A673 (cell line): ENCODE data around the gene FEN1. TPM values are rescaled to one million over a fixed set of nuclear protein-coding genes. Genes with fewer than 3 reads are reported as not detected.

ENCODE experiments used
- BruUV-seq: library from RNA; stranded (reverse); fragments of 400-500 nt; replicated peaks from 2 replicates; lab custom pipeline; 2021; lab: Mats Ljungman, UMichigan
- CTCF ChIA-PET: fragments of 300-600 bp; sonication (Branson Sonifier 250); formaldehyde crosslinking; loops from one replicate; lab custom pipeline; 2022; ENCODE audit warnings: antibody characterized with exemption; lab: Charles Lee
- POLR2A ChIA-PET: fragments of 300-600 bp; sonication (Branson Sonifier 250); formaldehyde crosslinking; loops from one replicate; lab custom pipeline; 2022; ENCODE audit warnings: antibody characterized with exemption; ENCODE audit not compliant: low non-redundant PET; lab: Charles Lee
- DNase-seq: peaks from one replicate; pipeline ENCODE4 v3.0.0-alpha.2; 2015; ENCODE audit warnings: low spot score
- H3K27ac ChIP-seq: fragments of 200-600 bp; sonication (generic); 2 replicates; pipeline ENCODE4 v1.5.1; 2016; ENCODE audit warnings: mixed run types, low read depth, mild to moderate bottlenecking, mixed read lengths, antibody characterized with exemption, low read length; ENCODE audit not compliant: poor library complexity, severe bottlenecking
- H3K27me3 ChIP-seq: fragments of 200-600 bp; sonication (generic); replicated peaks from 2 replicates; pipeline ENCODE4 v1.6.1; 2017; ENCODE audit warnings: mixed run types, low read depth, mild to moderate bottlenecking, mixed read lengths, antibody characterized with exemption, low read length; ENCODE audit not compliant: insufficient read depth, poor library complexity
- H3K36me3 ChIP-seq: fragments of 200-600 bp; sonication (generic); 2 replicates; pipeline ENCODE4 v1.6.1; 2016; ENCODE audit warnings: mixed run types, mild to moderate bottlenecking, mixed read lengths, antibody characterized with exemption, low read length; ENCODE audit not compliant: insufficient read depth, poor library complexity, severe bottlenecking
- H3K4me1 ChIP-seq: fragments of 200-600 bp; sonication (generic); 2 replicates; pipeline ENCODE4 v1.6.1; 2017; ENCODE audit warnings: mixed run types, mild to moderate bottlenecking, mixed read lengths, antibody characterized with exemption, low read length; ENCODE audit not compliant: insufficient read depth, poor library complexity, severe bottlenecking
- H3K4me3 ChIP-seq: fragments of 200-600 bp; sonication (generic); 2 replicates; pipeline ENCODE4 v1.5.1; 2016; ENCODE audit warnings: low read depth, mixed run types, mild to moderate bottlenecking, mixed read lengths, low read length; ENCODE audit not compliant: poor library complexity, severe bottlenecking
- H3K9me3 ChIP-seq: fragments of 200-600 bp; sonication (generic); 2 replicates; pipeline ENCODE4 v1.6.1; 2016; ENCODE audit warnings: mixed run types, low read depth, mild to moderate bottlenecking, mixed read lengths, antibody characterized with exemption, low read length; ENCODE audit not compliant: poor library complexity, severe bottlenecking
- CTCF ChIP-seq: fragments of 300-800, 200-600 bp; sonication (generic); conservative IDR thresholded peaks from 2 replicates; pipeline ENCODE4 v1.5.1; 2017; ENCODE audit warnings: low read depth, mild to moderate bottlenecking, antibody characterized with exemption, low read length, moderate library complexity, mixed read lengths
- EZH2 ChIP-seq: fragments of 200-600 bp; sonication (generic); IDR thresholded peaks from 2 replicates; pipeline ENCODE4 v1.6.1; 2017; ENCODE audit warnings: borderline replicate concordance, low read depth, mild to moderate bottlenecking, mixed read lengths, antibody characterized with exemption, low read length; ENCODE audit not compliant: poor library complexity, severe bottlenecking
- intact Hi-C: fragments of 100-400 bp; cut with micrococcal nuclease; formaldehyde crosslinking; loops from one replicate; pipeline ENCODE4 v1.10.0; 2022; ENCODE audit not compliant: unreplicated experiment
- total RNA-seq: library from RNA; stranded (reverse); gene quantifications from 2 replicates; pipeline ENCODE4 v1.2.3, GENCODE V29; 2021

The FEN1 gene
- total RNA-seq, 1 experiment from 2014 or later = 152 TPM

DNA sequence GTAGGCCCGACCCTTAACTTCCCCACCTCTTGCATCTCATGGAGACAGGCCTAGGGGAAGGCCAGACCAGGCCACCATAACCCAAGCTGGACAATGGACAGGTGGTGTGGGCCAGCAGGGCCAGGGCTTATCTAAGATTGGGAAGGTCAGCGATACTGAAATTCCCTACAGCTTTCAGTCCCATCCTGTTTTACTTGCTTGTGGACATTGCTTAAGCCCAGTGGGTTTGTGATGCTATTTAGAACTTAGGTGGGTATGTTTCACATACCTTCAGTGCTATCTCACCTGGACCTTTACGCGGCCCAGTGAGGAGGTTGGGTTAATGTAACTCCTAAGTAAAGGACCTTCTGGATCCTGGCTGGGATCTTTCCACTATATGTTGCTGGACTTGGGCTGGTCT, 37.1 kb downstream of the FEN1 start:
- H3K4me1 ChIP-seq = peaks cover 56% of the 10 kb centered on the region
- DNase-seq = no peak
- H3K27ac ChIP-seq = peak overlapping the region; percentile 97
- H3K9me3 ChIP-seq = no peaks in the 10 kb centered on the region
- CTCF ChIA-PET = no interaction called here
- H3K4me3 ChIP-seq = peak overlapping the region; percentile 96
- H3K36me3 ChIP-seq = peaks cover 53% of the 10 kb centered on the region
- intact Hi-C loops = no loop called here
- no peak for TF ChIP-seq EZH2
- no peak for TF ChIP-seq CTCF
- BruUV-seq = no TSS peak
- POLR2A ChIA-PET = no interaction called here
- no peaks in the 10 kb centered on the region for H3K27me3 ChIP-seq

GRCh38 chr11:61830237-61831105, 37.8 kb downstream of the FEN1 start:
- DNase-seq = no peak
- intact Hi-C loops = no loop called here
- TF ChIP-seq EZH2 (no peak), CTCF (no peak)
- CTCF ChIA-PET = no interaction called here
- peak overlapping the region; percentile 97 for H3K27ac ChIP-seq
- H3K27me3 ChIP-seq = no peaks in the 10 kb centered on the region
- H3K4me3 ChIP-seq = peak overlapping the region; percentile 96
- BruUV-seq = TSS peak; percentile 25
- H3K4me1 ChIP-seq = peaks cover 62% of the 10 kb centered on the region
- peaks cover 55% of the 10 kb centered on the region for H3K36me3 ChIP-seq
- POLR2A ChIA-PET = no interaction called here
- no peaks in the 10 kb centered on the region for H3K9me3 ChIP-seq

DNA sequence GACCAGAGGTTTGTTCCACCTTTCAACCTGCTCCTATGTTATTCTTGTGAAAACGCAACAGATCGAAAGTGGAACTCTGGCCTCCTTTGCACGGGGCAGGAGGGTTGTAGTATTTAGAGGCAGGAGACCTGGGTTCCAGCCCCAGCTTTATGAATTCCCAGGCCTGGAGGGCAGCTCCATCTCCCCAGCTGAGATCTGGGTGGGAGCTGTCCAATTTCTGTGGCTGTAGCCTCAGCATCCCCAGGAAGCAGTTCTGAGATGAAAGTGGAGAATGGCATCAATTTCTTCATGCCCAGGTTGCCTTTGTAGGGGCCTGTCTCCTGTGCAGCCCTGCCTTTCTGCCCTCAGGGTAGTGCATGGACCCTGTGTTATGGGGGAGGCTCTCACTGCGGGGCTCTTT, 39.5 kb downstream of the FEN1 start:
- POLR2A ChIA-PET = no interaction called here
- H3K4me1 ChIP-seq = peaks cover 75% of the 10 kb centered on the region

More for the DNA sequence above, 39.5 kb downstream of the FEN1 start:
- peak overlapping the region; percentile 97 for H3K27ac ChIP-seq
- peaks cover 73% of the 10 kb centered on the region for H3K36me3 ChIP-seq
- no TSS peak for BruUV-seq
- TF ChIP-seq CTCF (no peak), EZH2 (no peak)
- intact Hi-C loops = no loop called here
- H3K27me3 ChIP-seq = no peaks in the 10 kb centered on the region
- CTCF ChIA-PET = no interaction called here
- no peak for DNase-seq
- no peaks in the 10 kb centered on the region for H3K9me3 ChIP-seq
- H3K4me3 ChIP-seq = peak overlapping the region; percentile 96
